H7 (cell line): ENCODE data around the gene SCUBE1. TPM values are rescaled to one million over a fixed set of nuclear protein-coding genes. Genes with fewer than 3 reads are reported as not detected.

Experiments used
- DNase-seq: peaks from one replicate; pipeline ENCODE4 v3.0.0; 2012
- H3K27me3 ChIP-seq: 2 replicates; pipeline ENCODE4 v1.6.0; 2011; ENCODE audit warnings: mild to moderate bottlenecking, low read length; ENCODE audit not compliant: control insufficient read depth, insufficient read depth
- H3K36me3 ChIP-seq: replicated peaks from 2 replicates; pipeline ENCODE4 v1.5.1; 2011; ENCODE audit warnings: low read length; ENCODE audit not compliant: control insufficient read depth, insufficient read depth
- H3K4me3 ChIP-seq: 2 replicates; pipeline ENCODE4 v1.5.1; 2011; ENCODE audit warnings: low read depth, mild to moderate bottlenecking, control low read depth, low read length, moderate library complexity; ENCODE audit not compliant: insufficient read depth
- total RNA-seq: library from RNA; depleted of rRNA; stranded (reverse); fragments of >200 nt; shearing (Covaris generic); gene quantifications from 2 replicates; pipeline ENCODE4 v1.2.3, GENCODE V29; 2014

The SCUBE1 gene
- total RNA-seq, 1 experiment from 2014 or later: 0.45 TPM

GRCh38 chr22:43326331-43327156 is 16.6 kb downstream of the SCUBE1 start:
- H3K36me3 ChIP-seq: no peaks in the 10 kb centered on the region
- no peak overlapping the region for H3K4me3 ChIP-seq
- DNase-seq: peak; percentile 40
- H3K27me3 ChIP-seq: no peaks in the 10 kb centered on the region

- no peaks in the 10 kb centered on the region for H3K27me3 ChIP-seq
- no peak overlapping the region for H3K4me3 ChIP-seq
- no peak for DNase-seq
- H3K36me3 ChIP-seq: no peaks in the 10 kb centered on the region
Observed at GRCh38 chr22:43325176-43325575, 18.0 kb downstream of the SCUBE1 start.

GRCh38 chr22:43320943-43321900 is 21.9 kb downstream of the SCUBE1 start:
- Histone ChIP-seq H3K27me3 (no peaks in the 10 kb centered on the region), H3K4me3 (no peak overlapping the region), H3K36me3 (no peaks in the 10 kb centered on the region)
- no peak for DNase-seq

GRCh38 chr22:43319661-43320486 is 23.3 kb downstream of the SCUBE1 start:
- Histone ChIP-seq H3K4me3 (no peak overlapping the region), H3K36me3 (no peaks in the 10 kb centered on the region), H3K27me3 (no peaks in the 10 kb centered on the region)
- no peak for DNase-seq

DNA sequence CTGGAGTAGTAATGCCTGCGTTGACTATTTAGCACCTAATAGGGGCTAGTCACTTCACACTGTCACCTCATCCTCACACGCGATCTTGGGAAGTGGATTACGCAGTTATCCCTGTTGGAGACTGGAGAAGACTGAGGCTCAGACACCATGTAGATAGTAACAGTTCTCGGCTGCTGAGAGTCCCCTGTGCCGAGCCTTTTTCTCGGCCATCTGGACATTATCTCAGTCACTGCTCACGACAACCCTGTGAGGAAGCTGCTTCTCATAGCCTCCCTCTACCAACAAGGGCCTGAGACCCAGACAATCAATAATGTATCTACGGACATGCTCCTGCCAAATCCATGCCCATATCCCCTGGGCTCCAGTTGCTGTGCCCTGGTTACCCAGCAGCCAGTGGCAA is 25.9 kb downstream of the SCUBE1 start:
- no peak overlapping the region for H3K4me3 ChIP-seq
- DNase-seq: no peak
- no peaks in the 10 kb centered on the region for H3K36me3 ChIP-seq
- no peaks in the 10 kb centered on the region for H3K27me3 ChIP-seq

DNA sequence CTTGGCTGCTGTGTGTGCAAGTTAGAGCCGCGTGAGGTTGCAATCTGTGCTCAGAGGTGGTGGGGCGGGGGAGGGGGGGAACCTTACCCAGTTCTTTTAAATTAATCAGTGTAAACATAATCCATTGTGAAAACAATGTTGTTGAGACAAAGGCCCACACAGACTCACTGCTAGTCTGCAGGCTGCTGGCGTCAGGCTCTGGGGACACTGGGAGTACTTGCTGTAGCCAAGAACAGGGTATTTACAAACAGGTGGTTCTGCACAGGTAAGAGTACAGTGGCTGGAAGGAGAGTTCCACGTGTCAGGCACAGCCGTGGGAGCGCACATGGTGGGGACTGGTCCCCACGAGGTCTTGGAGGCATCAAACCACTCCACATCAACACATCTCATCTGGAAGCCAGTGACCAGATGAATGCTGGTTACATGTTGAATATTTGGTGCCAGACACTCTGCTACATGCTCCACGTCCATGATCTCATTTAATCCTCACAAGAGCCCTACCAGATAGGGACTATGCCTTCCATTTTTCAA is 27.4 kb downstream of the SCUBE1 start:
- no peaks in the 10 kb centered on the region for H3K27me3 ChIP-seq
- DNase-seq: no peak
- no peak overlapping the region for H3K4me3 ChIP-seq
- no peaks in the 10 kb centered on the region for H3K36me3 ChIP-seq

- DNase-seq: no peak
- Histone ChIP-seq H3K36me3 (no peaks in the 10 kb centered on the region), H3K4me3 (no peak overlapping the region), H3K27me3 (no peaks in the 10 kb centered on the region)
Observed at GRCh38 chr22:43314611-43315010, 28.6 kb downstream of the SCUBE1 start.

- H3K36me3 ChIP-seq: no peaks in the 10 kb centered on the region
- DNase-seq: no peak
- H3K27me3 ChIP-seq: no peaks in the 10 kb centered on the region
- H3K4me3 ChIP-seq: no peak overlapping the region
Observed at GRCh38 chr22:43313890-43314474, 29.2 kb downstream of the SCUBE1 start.

DNA sequence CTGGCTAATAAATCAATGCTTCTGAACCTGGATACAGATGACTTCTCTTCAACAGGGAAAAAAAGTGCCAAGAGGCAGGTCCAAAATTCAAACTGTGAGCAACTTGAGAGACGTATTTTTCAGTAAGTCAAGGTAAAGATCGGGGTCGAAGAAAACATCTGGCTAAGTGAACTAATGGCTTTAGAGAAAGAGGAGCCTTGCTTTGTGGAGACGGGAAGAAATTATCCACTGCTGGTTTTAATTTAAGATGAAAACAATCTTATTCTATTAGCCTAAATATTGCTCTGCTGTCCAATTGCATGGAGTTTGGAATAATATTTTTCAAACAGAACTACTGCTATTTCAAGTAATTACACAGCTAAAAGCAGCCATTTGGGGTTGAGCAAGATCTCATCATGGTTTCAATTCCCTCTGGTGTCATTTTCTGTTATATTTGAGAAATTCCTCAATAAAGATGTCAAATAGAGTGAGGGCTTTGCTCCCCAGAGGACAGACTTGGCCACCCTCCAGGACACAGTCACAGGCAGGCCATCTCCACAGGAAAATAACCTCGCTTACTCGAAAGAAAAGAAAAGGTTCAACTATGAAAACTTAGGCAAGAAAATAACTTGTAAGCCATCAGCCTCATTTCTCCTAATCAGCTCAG is 29.8 kb downstream of the SCUBE1 start:
- Histone ChIP-seq H3K27me3 (no peaks in the 10 kb centered on the region), H3K36me3 (no peaks in the 10 kb centered on the region), H3K4me3 (no peak overlapping the region)
- DNase-seq: no peak

DNA sequence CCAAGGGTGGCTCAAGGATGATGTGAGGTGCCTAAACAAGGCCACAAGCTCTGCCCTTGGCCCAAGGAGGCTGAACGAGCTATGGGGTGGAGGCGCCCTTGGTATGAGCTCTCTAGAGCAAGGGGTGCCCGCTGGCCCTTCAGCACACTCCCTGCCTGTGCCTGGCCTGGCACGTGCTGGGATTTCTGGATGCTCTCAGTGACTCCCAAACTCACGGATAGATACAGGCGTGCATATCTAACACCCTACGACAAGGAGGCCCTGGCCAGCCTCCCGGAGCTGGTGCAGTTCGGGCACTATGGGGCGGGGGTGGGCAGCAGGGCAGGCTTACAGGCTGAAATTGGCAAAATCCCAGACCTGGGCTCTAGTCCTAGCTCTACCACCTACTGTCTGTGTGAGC is 30.6 kb downstream of the SCUBE1 start:
- H3K27me3 ChIP-seq: no peaks in the 10 kb centered on the region
- H3K4me3 ChIP-seq: no peak overlapping the region
- no peak for DNase-seq
- no peaks in the 10 kb centered on the region for H3K36me3 ChIP-seq

GRCh38 chr22:43310798-43311197 is 32.4 kb downstream of the SCUBE1 start:
- H3K4me3 ChIP-seq: no peak overlapping the region
- no peaks in the 10 kb centered on the region for H3K27me3 ChIP-seq
- H3K36me3 ChIP-seq: no peaks in the 10 kb centered on the region
- DNase-seq: no peak

- DNase-seq: no peak
- Histone ChIP-seq H3K27me3 (no peaks in the 10 kb centered on the region), H3K4me3 (no peak overlapping the region), H3K36me3 (no peaks in the 10 kb centered on the region)
Observed at GRCh38 chr22:43310311-43310710, 32.9 kb downstream of the SCUBE1 start.

DNA sequence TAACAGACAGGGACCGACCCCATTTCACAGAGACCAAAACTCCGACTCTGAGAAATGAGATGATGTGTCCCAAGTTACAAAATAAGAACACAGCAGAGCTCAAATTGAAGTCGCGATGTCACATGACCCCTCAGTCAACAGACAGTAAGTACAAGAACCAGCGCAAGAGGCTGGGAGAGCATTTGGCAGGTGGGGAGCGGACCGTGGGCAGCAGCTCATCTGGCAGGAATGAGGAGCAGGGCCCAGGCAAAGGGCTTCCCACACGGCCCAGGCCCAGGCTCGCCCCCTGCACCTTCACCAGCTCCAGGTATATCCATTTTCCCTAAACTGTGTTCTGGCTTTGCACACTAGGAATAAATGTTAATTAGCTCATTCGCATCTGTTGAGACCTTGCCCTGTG is 34.3 kb downstream of the SCUBE1 start:
- DNase-seq: no peak
- H3K4me3 ChIP-seq: no peak overlapping the region

More for the DNA sequence above, 34.3 kb downstream of the SCUBE1 start:
- Histone ChIP-seq H3K27me3 (no peaks in the 10 kb centered on the region), H3K36me3 (no peaks in the 10 kb centered on the region)
